ENCODE data around the gene TNIK.

GRCh38 chr3:171194965-171195364 lies 265.2 kb downstream of the TNIK start:
- TF ChIP-seq, protein P1, sequence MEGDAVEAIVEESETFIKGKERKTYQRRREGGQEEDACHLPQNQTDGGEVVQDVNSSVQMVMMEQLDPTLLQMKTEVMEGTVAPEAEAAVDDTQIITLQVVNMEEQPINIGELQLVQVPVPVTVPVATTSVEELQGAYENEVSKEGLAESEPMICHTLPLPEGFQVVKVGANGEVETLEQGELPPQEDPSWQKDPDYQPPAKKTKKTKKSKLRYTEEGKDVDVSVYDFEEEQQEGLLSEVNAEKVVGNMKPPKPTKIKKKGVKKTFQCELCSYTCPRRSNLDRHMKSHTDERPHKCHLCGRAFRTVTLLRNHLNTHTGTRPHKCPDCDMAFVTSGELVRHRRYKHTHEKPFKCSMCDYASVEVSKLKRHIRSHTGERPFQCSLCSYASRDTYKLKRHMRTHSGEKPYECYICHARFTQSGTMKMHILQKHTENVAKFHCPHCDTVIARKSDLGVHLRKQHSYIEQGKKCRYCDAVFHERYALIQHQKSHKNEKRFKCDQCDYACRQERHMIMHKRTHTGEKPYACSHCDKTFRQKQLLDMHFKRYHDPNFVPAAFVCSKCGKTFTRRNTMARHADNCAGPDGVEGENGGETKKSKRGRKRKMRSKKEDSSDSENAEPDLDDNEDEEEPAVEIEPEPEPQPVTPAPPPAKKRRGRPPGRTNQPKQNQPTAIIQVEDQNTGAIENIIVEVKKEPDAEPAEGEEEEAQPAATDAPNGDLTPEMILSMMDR (IDR thresholded peaks at IDR 0.05) = no peak
- TF ChIP-seq POLR2A (IDR thresholded peaks at IDR 0.05) (no peak), POLR2AphosphoS5 (IDR thresholded peaks at IDR 0.05) (no peak)

All from breast epithelium (tissue), 3 donors.